Measurements from ENCODE around the gene RASGRF1.

The RASGRF1 gene

GRCh38 chr15:79049416-79049815 lies 41.2 kb downstream of the RASGRF1 start:
- Histone ChIP-seq H3K9me3 (ENCODE audit: insufficient read depth, low read length) (no peaks in the 10 kb centered on the region), H3K27me3 (ENCODE audit: low read depth, low read length) (peaks cover 4% of the 10 kb centered on the region; the same call in 1 of the 2 replicates), H3K4me3 (ENCODE audit: low read length) (no peak overlapping the region), H3K4me2 (ENCODE audit: low read length) (no peak overlapping the region), H3K4me1 (ENCODE audit: low read length) (no peaks in the 10 kb centered on the region), H4K20me1 (ENCODE audit: insufficient read depth, low read length) (no peaks in the 10 kb centered on the region), H3K79me2 (ENCODE audit: low read length) (no peaks in the 10 kb centered on the region), H3K9ac (ENCODE audit: low read length) (no peak overlapping the region), H3K27ac (ENCODE audit: low read length) (no peak overlapping the region), H3K36me3 (replicated peaks; ENCODE audit: low read depth, low read length) (no peaks in the 10 kb centered on the region), H2AFZ (ENCODE audit: low read depth, low read length) (no peak overlapping the region)
- TF ChIP-seq EZH2phosphoT487 (IDR thresholded peaks at IDR 0.05; ENCODE audit: low read depth): no peak
- TF ChIP-seq CTCF (IDR thresholded peaks at IDR 0.05; ENCODE audit: low read depth, low read length): no peak

- no peak overlapping the region for H2AFZ ChIP-seq (ENCODE audit: low read depth, low read length)
- H3K36me3 ChIP-seq (replicated peaks; ENCODE audit: low read depth, low read length): no peaks in the 10 kb centered on the region
- H3K4me3 ChIP-seq (ENCODE audit: low read length): no peak overlapping the region
- TF ChIP-seq EZH2phosphoT487 (IDR thresholded peaks at IDR 0.05; ENCODE audit: low read depth): no peak
- TF ChIP-seq CTCF (IDR thresholded peaks at IDR 0.05; ENCODE audit: low read depth, low read length): no peak
- no peak overlapping the region for H3K27ac ChIP-seq (ENCODE audit: low read length)
- H3K9ac ChIP-seq (ENCODE audit: low read length): no peak overlapping the region
- no peaks in the 10 kb centered on the region for H3K79me2 ChIP-seq (ENCODE audit: low read length)
- H4K20me1 ChIP-seq (ENCODE audit: insufficient read depth, low read length): no peaks in the 10 kb centered on the region
- no peaks in the 10 kb centered on the region for H3K9me3 ChIP-seq (ENCODE audit: insufficient read depth, low read length)
- H3K4me1 ChIP-seq (ENCODE audit: low read length): no peaks in the 10 kb centered on the region
- peaks cover 16% of the 10 kb centered on the region; the same call in 1 of the 2 replicates for H3K27me3 ChIP-seq (ENCODE audit: low read depth, low read length)
- H3K4me2 ChIP-seq (ENCODE audit: low read length): no peak overlapping the region
Measured at GRCh38 chr15:79047676-79048439, 42.7 kb downstream of the RASGRF1 start.

- Histone ChIP-seq H3K4me2 (ENCODE audit: low read length) (no peak overlapping the region), H3K79me2 (ENCODE audit: low read length) (no peaks in the 10 kb centered on the region), H2AFZ (ENCODE audit: low read depth, low read length) (no peak overlapping the region), H4K20me1 (ENCODE audit: insufficient read depth, low read length) (no peaks in the 10 kb centered on the region), H3K9ac (ENCODE audit: low read length) (no peak overlapping the region), H3K27me3 (ENCODE audit: low read depth, low read length) (peaks cover 16% of the 10 kb centered on the region; the same call in 1 of the 2 replicates), H3K4me3 (ENCODE audit: low read length) (no peak overlapping the region), H3K9me3 (ENCODE audit: insufficient read depth, low read length) (no peaks in the 10 kb centered on the region), H3K4me1 (ENCODE audit: low read length) (no peaks in the 10 kb centered on the region), H3K36me3 (replicated peaks; ENCODE audit: low read depth, low read length) (no peaks in the 10 kb centered on the region), H3K27ac (ENCODE audit: low read length) (no peak overlapping the region)
- no peak for TF ChIP-seq CTCF (IDR thresholded peaks at IDR 0.05; ENCODE audit: low read depth, low read length)
- TF ChIP-seq EZH2phosphoT487 (IDR thresholded peaks at IDR 0.05; ENCODE audit: low read depth): no peak
Measured at GRCh38 chr15:79046691-79047404, 43.7 kb downstream of the RASGRF1 start.

GRCh38 chr15:79045041-79045440 lies 45.5 kb downstream of the RASGRF1 start:
- Histone ChIP-seq H3K36me3 (replicated peaks; ENCODE audit: low read depth, low read length) (no peaks in the 10 kb centered on the region), H4K20me1 (ENCODE audit: insufficient read depth, low read length) (no peaks in the 10 kb centered on the region), H3K4me1 (ENCODE audit: low read length) (no peaks in the 10 kb centered on the region), H3K27me3 (ENCODE audit: low read depth, low read length) (0 out of 2 replicates have a peak, but pooled peaks cover 12% of the 10 kb centered on the region), H3K9ac (ENCODE audit: low read length) (no peak overlapping the region), H3K27ac (ENCODE audit: low read length) (no peak overlapping the region), H2AFZ (ENCODE audit: low read depth, low read length) (no peak overlapping the region), H3K4me2 (ENCODE audit: low read length) (no peak overlapping the region), H3K9me3 (ENCODE audit: insufficient read depth, low read length) (no peaks in the 10 kb centered on the region), H3K79me2 (ENCODE audit: low read length) (no peaks in the 10 kb centered on the region), H3K4me3 (ENCODE audit: low read length) (no peak overlapping the region)
- no peak for TF ChIP-seq EZH2phosphoT487 (IDR thresholded peaks at IDR 0.05; ENCODE audit: low read depth)
- no peak for TF ChIP-seq CTCF (IDR thresholded peaks at IDR 0.05; ENCODE audit: low read depth, low read length)

All from OCI-LY3 (cell line).